ENCODE measurements around the gene LY6G5B.

Gene LY6G5B

GRCh38 chr6:31687860-31688693 is 18.3 kb downstream of the LY6G5B start:
- Histone ChIP-seq H3K4me3 (ENCODE audit: low read length) (no peak overlapping the region), H3K36me3 (ENCODE audit: insufficient read depth, low read length) (peaks cover 62% of the 10 kb centered on the region), H3K9ac (ENCODE audit: low read depth, low read length) (no peak overlapping the region), H3K27me3 (ENCODE audit: insufficient read depth, low read length) (no peaks in the 10 kb centered on the region), H3K4me1 (ENCODE audit: insufficient read depth, low read length) (no peaks in the 10 kb centered on the region), H3K9me3 (ENCODE audit: insufficient read depth, low read depth, low read length) (no peaks in the 10 kb centered on the region), H3K27ac (ENCODE audit: low read depth, low read length) (no peak overlapping the region)
- WGBS = 83% methylated on average over 14 of the region's 14 CpGs

- no peaks in the 10 kb centered on the region for H3K27me3 ChIP-seq (ENCODE audit: insufficient read depth, low read length)
- H3K9me3 ChIP-seq (ENCODE audit: insufficient read depth, low read depth, low read length) = no peaks in the 10 kb centered on the region
- no peak overlapping the region for H3K4me3 ChIP-seq (ENCODE audit: low read length)
- WGBS = 89% methylated on average over 11 of the region's 11 CpGs
- H3K9ac ChIP-seq (ENCODE audit: low read depth, low read length) = no peak overlapping the region
- no peak overlapping the region for H3K27ac ChIP-seq (ENCODE audit: low read depth, low read length)
- H3K36me3 ChIP-seq (ENCODE audit: insufficient read depth, low read length) = peaks cover 73% of the 10 kb centered on the region
- no peaks in the 10 kb centered on the region for H3K4me1 ChIP-seq (ENCODE audit: insufficient read depth, low read length)
Measured at GRCh38 chr6:31689249-31690110, 19.7 kb downstream of the LY6G5B start.

GRCh38 chr6:31690231-31691077 is 20.7 kb downstream of the LY6G5B start:
- Histone ChIP-seq H3K4me3 (ENCODE audit: low read length) (no peak overlapping the region), H3K27ac (ENCODE audit: low read depth, low read length) (no peak overlapping the region), H3K9ac (ENCODE audit: low read depth, low read length) (no peak overlapping the region), H3K9me3 (ENCODE audit: insufficient read depth, low read depth, low read length) (no peaks in the 10 kb centered on the region), H3K27me3 (ENCODE audit: insufficient read depth, low read length) (no peaks in the 10 kb centered on the region), H3K36me3 (ENCODE audit: insufficient read depth, low read length) (peaks cover 81% of the 10 kb centered on the region), H3K4me1 (ENCODE audit: insufficient read depth, low read length) (no peaks in the 10 kb centered on the region)
- 71% methylated on average over 8 of the region's 10 CpGs for WGBS

- H3K27ac ChIP-seq (ENCODE audit: low read depth, low read length) = no peak overlapping the region
- 94% methylated on average over 5 of the region's 6 CpGs for WGBS
- H3K9ac ChIP-seq (ENCODE audit: low read depth, low read length) = no peak overlapping the region
- H3K4me3 ChIP-seq (ENCODE audit: low read length) = no peak overlapping the region
- peaks cover 81% of the 10 kb centered on the region for H3K36me3 ChIP-seq (ENCODE audit: insufficient read depth, low read length)
- no peaks in the 10 kb centered on the region for H3K9me3 ChIP-seq (ENCODE audit: insufficient read depth, low read depth, low read length)
- no peaks in the 10 kb centered on the region for H3K27me3 ChIP-seq (ENCODE audit: insufficient read depth, low read length)
- no peaks in the 10 kb centered on the region for H3K4me1 ChIP-seq (ENCODE audit: insufficient read depth, low read length)
Measured at GRCh38 chr6:31691078-31691463, 21.3 kb downstream of the LY6G5B start.

GRCh38 chr6:31691564-31692108 is 21.9 kb downstream of the LY6G5B start:
- H3K36me3 ChIP-seq (ENCODE audit: insufficient read depth, low read length) = peaks cover 77% of the 10 kb centered on the region
- H3K4me3 ChIP-seq (ENCODE audit: low read length) = no peak overlapping the region
- no peaks in the 10 kb centered on the region for H3K4me1 ChIP-seq (ENCODE audit: insufficient read depth, low read length)
- no peak overlapping the region for H3K9ac ChIP-seq (ENCODE audit: low read depth, low read length)
- no peaks in the 10 kb centered on the region for H3K9me3 ChIP-seq (ENCODE audit: insufficient read depth, low read depth, low read length)
- H3K27me3 ChIP-seq (ENCODE audit: insufficient read depth, low read length) = no peaks in the 10 kb centered on the region
- no peak overlapping the region for H3K27ac ChIP-seq (ENCODE audit: low read depth, low read length)
- 93% methylated on average over 12 of the region's 12 CpGs for WGBS

GRCh38 chr6:31692353-31692752 is 22.6 kb downstream of the LY6G5B start:
- 96% methylated on average over 4 of the region's 4 CpGs for WGBS
- H3K36me3 ChIP-seq (ENCODE audit: insufficient read depth, low read length) = peaks cover 77% of the 10 kb centered on the region
- no peaks in the 10 kb centered on the region for H3K27me3 ChIP-seq (ENCODE audit: insufficient read depth, low read length)

GRCh38 chr6:31692886-31693285 is 23.1 kb downstream of the LY6G5B start:
- Histone ChIP-seq H3K27ac (ENCODE audit: low read depth, low read length) (no peak overlapping the region), H3K9me3 (ENCODE audit: insufficient read depth, low read depth, low read length) (no peaks in the 10 kb centered on the region), H3K27me3 (ENCODE audit: insufficient read depth, low read length) (no peaks in the 10 kb centered on the region), H3K4me1 (ENCODE audit: insufficient read depth, low read length) (no peaks in the 10 kb centered on the region), H3K36me3 (ENCODE audit: insufficient read depth, low read length) (peaks cover 72% of the 10 kb centered on the region), H3K9ac (ENCODE audit: low read depth, low read length) (no peak overlapping the region), H3K4me3 (ENCODE audit: low read length) (no peak overlapping the region)
- WGBS = 94% methylated on average over 9 of the region's 9 CpGs

More at GRCh38 chr6:31692353-31692752, 22.6 kb downstream of the LY6G5B start:
- H3K4me1 ChIP-seq (ENCODE audit: insufficient read depth, low read length) = no peaks in the 10 kb centered on the region
- no peaks in the 10 kb centered on the region for H3K9me3 ChIP-seq (ENCODE audit: insufficient read depth, low read depth, low read length)
- H3K27ac ChIP-seq (ENCODE audit: low read depth, low read length) = no peak overlapping the region
- no peak overlapping the region for H3K4me3 ChIP-seq (ENCODE audit: low read length)
- no peak overlapping the region for H3K9ac ChIP-seq (ENCODE audit: low read depth, low read length)

GRCh38 chr6:31693535-31693934 is 23.8 kb downstream of the LY6G5B start:
- Histone ChIP-seq H3K27ac (ENCODE audit: low read depth, low read length) (no peak overlapping the region), H3K9me3 (ENCODE audit: insufficient read depth, low read depth, low read length) (no peaks in the 10 kb centered on the region), H3K36me3 (ENCODE audit: insufficient read depth, low read length) (peaks cover 66% of the 10 kb centered on the region), H3K4me3 (ENCODE audit: low read length) (no peak overlapping the region), H3K27me3 (ENCODE audit: insufficient read depth, low read length) (no peaks in the 10 kb centered on the region), H3K9ac (ENCODE audit: low read depth, low read length) (no peak overlapping the region), H3K4me1 (ENCODE audit: insufficient read depth, low read length) (no peaks in the 10 kb centered on the region)
- WGBS = 89% methylated on average over 6 of the region's 6 CpGs

- Histone ChIP-seq H3K9me3 (ENCODE audit: insufficient read depth, low read depth, low read length) (no peaks in the 10 kb centered on the region), H3K4me3 (ENCODE audit: low read length) (no peak overlapping the region), H3K27ac (ENCODE audit: low read depth, low read length) (no peak overlapping the region), H3K36me3 (ENCODE audit: insufficient read depth, low read length) (peaks cover 43% of the 10 kb centered on the region), H3K27me3 (ENCODE audit: insufficient read depth, low read length) (no peaks in the 10 kb centered on the region), H3K4me1 (ENCODE audit: insufficient read depth, low read length) (0 out of 2 replicates have a peak, but pooled peaks cover 4% of the 10 kb centered on the region), H3K9ac (ENCODE audit: low read depth, low read length) (no peak overlapping the region)
- 95% methylated on average over 3 of the region's 3 CpGs for WGBS
Measured at GRCh38 chr6:31697555-31697954, 27.8 kb downstream of the LY6G5B start.

GRCh38 chr6:31700740-31701401 is 31.1 kb downstream of the LY6G5B start:
- no peak overlapping the region for H3K4me3 ChIP-seq (ENCODE audit: low read length)
- 93% methylated on average over 3 of the region's 5 CpGs for WGBS

More at GRCh38 chr6:31700740-31701401, 31.1 kb downstream of the LY6G5B start:
- Histone ChIP-seq H3K27ac (ENCODE audit: low read depth, low read length) (no peak overlapping the region), H3K9me3 (ENCODE audit: insufficient read depth, low read depth, low read length) (no peaks in the 10 kb centered on the region), H3K4me1 (ENCODE audit: insufficient read depth, low read length) (0 out of 2 replicates have a peak, but pooled peaks cover 4% of the 10 kb centered on the region), H3K9ac (ENCODE audit: low read depth, low read length) (no peak overlapping the region), H3K36me3 (ENCODE audit: insufficient read depth, low read length) (peaks cover 19% of the 10 kb centered on the region; the same call in 1 of the 2 replicates), H3K27me3 (ENCODE audit: insufficient read depth, low read length) (no peaks in the 10 kb centered on the region)
